ENCODE results near the gene SH3PXD2A.

Gene SH3PXD2A

GRCh38 chr10:103724771-103725170 is 130.6 kb downstream of the SH3PXD2A start:
- no peak for DNase-seq (ENCODE audit: low spot score)

- no peak for DNase-seq (ENCODE audit: low spot score)
Observed at GRCh38 chr10:103724074-103724473, 131.3 kb downstream of the SH3PXD2A start.

- no peak for DNase-seq (ENCODE audit: low spot score)
Observed at GRCh38 chr10:103723557-103723956, 131.8 kb downstream of the SH3PXD2A start.

- no peak for DNase-seq (ENCODE audit: low spot score)
Observed at GRCh38 chr10:103722632-103723031, 132.7 kb downstream of the SH3PXD2A start.

- DNase-seq (ENCODE audit: low spot score): no peak
Observed at GRCh38 chr10:103720964-103721335, 134.4 kb downstream of the SH3PXD2A start.

GRCh38 chr10:103720328-103720963 is 134.9 kb downstream of the SH3PXD2A start:
- peak; percentile 71 for DNase-seq (ENCODE audit: low spot score)

GRCh38 chr10:103719036-103719435 is 136.3 kb downstream of the SH3PXD2A start:
- no peak for DNase-seq (ENCODE audit: low spot score)

- DNase-seq (ENCODE audit: low spot score): no peak
Observed at GRCh38 chr10:103718247-103718620, 137.1 kb downstream of the SH3PXD2A start.

- DNase-seq (ENCODE audit: low spot score): no peak
Observed at GRCh38 chr10:103717341-103718246, 137.8 kb downstream of the SH3PXD2A start.

GRCh38 chr10:103716206-103717160 is 138.9 kb downstream of the SH3PXD2A start:
- no peak for DNase-seq (ENCODE audit: low spot score)

- no peak for DNase-seq (ENCODE audit: low spot score)
Observed at GRCh38 chr10:103715430-103715829, 139.9 kb downstream of the SH3PXD2A start.

GRCh38 chr10:103714232-103714891 is 141.0 kb downstream of the SH3PXD2A start:
- no peak for DNase-seq (ENCODE audit: low spot score)

- no peak for DNase-seq (ENCODE audit: low spot score)
Observed at GRCh38 chr10:103713676-103714075, 141.7 kb downstream of the SH3PXD2A start.

- peak; percentile 71 for DNase-seq (ENCODE audit: low spot score)
Observed at GRCh38 chr10:103712898-103713498, 142.4 kb downstream of the SH3PXD2A start.

GRCh38 chr10:103712146-103712545 is 143.2 kb downstream of the SH3PXD2A start:
- no peak for DNase-seq (ENCODE audit: low spot score)

GRCh38 chr10:103711351-103711994 is 143.9 kb downstream of the SH3PXD2A start:
- no peak for DNase-seq (ENCODE audit: low spot score)

GRCh38 chr10:103710490-103710889 is 144.9 kb downstream of the SH3PXD2A start:
- no peak for DNase-seq (ENCODE audit: low spot score)

GRCh38 chr10:103709341-103709920 is 145.9 kb downstream of the SH3PXD2A start:
- DNase-seq (ENCODE audit: low spot score): no peak

- DNase-seq (ENCODE audit: low spot score): no peak
Observed at GRCh38 chr10:103708627-103709288, 146.6 kb downstream of the SH3PXD2A start.
